Natural killer cell treated with Interleukin-12 subunit alpha and Interleukin-12 subunit beta and Interleukin-15 and Interleukin-18, amount 100 ng/mL, for 72 hours (primary cell): ENCODE measurements around the gene FRK. TPM values are rescaled to one million over a fixed set of nuclear protein-coding genes. Genes with fewer than 3 reads are reported as not detected.

Source experiments
- ATAC-seq, 2 donors: fragments of 150-1000 bp; cut with Tn5 transposase in 1 of 2; sonication (Bioruptor Pico), chemical (Tn5 transposase) in 1 of 2; 2 replicates each; pipeline ENCODE4 v1.10.0; 2021
- DNase-seq: peaks from one replicate; pipeline ENCODE4 v3.0.0; 2022; ENCODE audit warnings: low spot score
- H3K27ac Mint-ChIP-seq, 2 donors: 1 replicate in 1 of 2; 2 replicates in 1 of 2; pipeline ENCODE4 v1.8.0; 2022; ENCODE audit warnings: mixed read lengths in 2 of 2, mild to moderate bottlenecking in 1 of 2, moderate library complexity in 1 of 2
- H3K27me3 Mint-ChIP-seq, 2 donors: 1 replicate in 1 of 2; 2 replicates in 1 of 2; pipeline ENCODE4 v1.8.0; 2022; ENCODE audit warnings: mixed read lengths in 2 of 2
- H3K36me3 Mint-ChIP-seq: one replicate; pipeline ENCODE4 v1.8.0; 2022; ENCODE audit warnings: mixed read lengths
- H3K4me1 Mint-ChIP-seq, 2 donors: 1 replicate in 1 of 2; 2 replicates in 1 of 2; pipeline ENCODE4 v1.8.0; 2022; ENCODE audit warnings: low read depth in 2 of 2, mixed read lengths in 2 of 2, mild to moderate bottlenecking in 1 of 2
- H3K4me3 Mint-ChIP-seq: one replicate; pipeline ENCODE4 v1.8.0; 2022; ENCODE audit warnings: mixed read lengths
- H3K9me3 Mint-ChIP-seq: 2 replicates; pipeline ENCODE4 v1.8.0; 2022; ENCODE audit warnings: mixed read lengths
- total RNA-seq, 2 donors: library from RNA; stranded (reverse); gene quantifications; one replicate each; pipeline ENCODE4 v1.2.3, GENCODE V29; 2022

The FRK gene
- total RNA-seq, 2 donors from 2014 or later, result 0.02 TPM; not detected in 1

GRCh38 chr6:116036885-116037284, 23.8 kb downstream of the FRK start:
- no peaks in the 10 kb centered on the region for H3K36me3 Mint-ChIP-seq
- no peak overlapping the region for H3K27ac Mint-ChIP-seq
- ATAC-seq (no peak), DNase-seq (no peak)
- no peak overlapping the region for H3K4me3 Mint-ChIP-seq
- H3K27me3 Mint-ChIP-seq, result peaks cover 2 to 20% of the 10 kb centered on the region in 2 donors
- no peaks in the 10 kb centered on the region for H3K4me1 Mint-ChIP-seq
- no peaks in the 10 kb centered on the region for H3K9me3 Mint-ChIP-seq

- Mint-ChIP-seq H3K9me3 (no peaks in the 10 kb centered on the region), H3K27me3 (peaks cover 2 to 20% of the 10 kb centered on the region in 2 donors), H3K27ac (no peak overlapping the region), H3K4me1 (no peaks in the 10 kb centered on the region), H3K4me3 (no peak overlapping the region), H3K36me3 (no peaks in the 10 kb centered on the region)
- ATAC-seq, result no peak
- DNase-seq, result no peak
Observed at GRCh38 chr6:116036075-116036773, 24.5 kb downstream of the FRK start.

GRCh38 chr6:116035616-116036015, 25.1 kb downstream of the FRK start:
- no peak overlapping the region for H3K27ac Mint-ChIP-seq
- H3K4me1 Mint-ChIP-seq, result no peaks in the 10 kb centered on the region
- no peak overlapping the region for H3K4me3 Mint-ChIP-seq
- ATAC-seq, result no peak
- no peaks in the 10 kb centered on the region for H3K36me3 Mint-ChIP-seq
- no peaks in the 10 kb centered on the region for H3K9me3 Mint-ChIP-seq
- DNase-seq, result no peak
- peaks cover 2 to 20% of the 10 kb centered on the region in 2 donors for H3K27me3 Mint-ChIP-seq

GRCh38 chr6:116034327-116034726, 26.4 kb downstream of the FRK start:
- DNase-seq (no peak), ATAC-seq (no peak)
- Mint-ChIP-seq H3K4me1 (no peaks in the 10 kb centered on the region), H3K36me3 (no peaks in the 10 kb centered on the region), H3K27ac (no peak overlapping the region), H3K4me3 (no peak overlapping the region), H3K27me3 (peaks cover 2 to 23% of the 10 kb centered on the region in 2 donors), H3K9me3 (no peaks in the 10 kb centered on the region)

- Mint-ChIP-seq H3K4me1 (no peaks in the 10 kb centered on the region), H3K9me3 (no peaks in the 10 kb centered on the region), H3K27ac (no peak overlapping the region), H3K27me3 (peaks cover 2 to 28% of the 10 kb centered on the region in 2 donors), H3K4me3 (no peak overlapping the region), H3K36me3 (no peaks in the 10 kb centered on the region)
- ATAC-seq (no peak), DNase-seq (no peak)
Observed at GRCh38 chr6:116033687-116034303, 26.9 kb downstream of the FRK start.

GRCh38 chr6:116030770-116031169, 29.9 kb downstream of the FRK start:
- no peak for DNase-seq
- no peaks in the 10 kb centered on the region for H3K9me3 Mint-ChIP-seq
- H3K4me1 Mint-ChIP-seq, result no peaks in the 10 kb centered on the region
- peaks cover 2 to 24% of the 10 kb centered on the region in 2 donors for H3K27me3 Mint-ChIP-seq
- H3K27ac Mint-ChIP-seq, result no peak overlapping the region
- H3K36me3 Mint-ChIP-seq, result no peaks in the 10 kb centered on the region
- no peak overlapping the region for H3K4me3 Mint-ChIP-seq
- ATAC-seq, result no peak

GRCh38 chr6:116029535-116029934, 31.2 kb downstream of the FRK start:
- no peak for ATAC-seq
- Mint-ChIP-seq H3K4me1 (no peaks in the 10 kb centered on the region), H3K27me3 (peaks cover 2 to 21% of the 10 kb centered on the region in 2 donors)

GRCh38 chr6:116028233-116028632, 32.5 kb downstream of the FRK start:
- Mint-ChIP-seq H3K27me3 (peaks cover 0 to 15% of the 10 kb centered on the region in 2 donors), H3K9me3 (no peaks in the 10 kb centered on the region), H3K36me3 (no peaks in the 10 kb centered on the region), H3K4me3 (no peak overlapping the region), H3K4me1 (no peaks in the 10 kb centered on the region), H3K27ac (no peak overlapping the region)
- no peak for DNase-seq
- ATAC-seq, result no peak

More at GRCh38 chr6:116029535-116029934, 31.2 kb downstream of the FRK start:
- no peak overlapping the region for H3K27ac Mint-ChIP-seq
- DNase-seq, result no peak
- H3K36me3 Mint-ChIP-seq, result no peaks in the 10 kb centered on the region
- H3K9me3 Mint-ChIP-seq, result no peaks in the 10 kb centered on the region
- H3K4me3 Mint-ChIP-seq, result no peak overlapping the region

GRCh38 chr6:116027801-116028200, 32.9 kb downstream of the FRK start:
- H3K4me1 Mint-ChIP-seq, result no peaks in the 10 kb centered on the region
- H3K27me3 Mint-ChIP-seq, result peaks cover 0 to 15% of the 10 kb centered on the region in 2 donors
- no peaks in the 10 kb centered on the region for H3K36me3 Mint-ChIP-seq
- H3K9me3 Mint-ChIP-seq, result no peaks in the 10 kb centered on the region
- no peak for DNase-seq
- no peak overlapping the region for H3K27ac Mint-ChIP-seq
- ATAC-seq, result no peak
- H3K4me3 Mint-ChIP-seq, result no peak overlapping the region

- ATAC-seq (no peak), DNase-seq (no peak)
- H3K27ac Mint-ChIP-seq, result no peak overlapping the region
- H3K36me3 Mint-ChIP-seq, result no peaks in the 10 kb centered on the region
- no peaks in the 10 kb centered on the region for H3K9me3 Mint-ChIP-seq
- peaks cover 0 to 17% of the 10 kb centered on the region in 2 donors for H3K27me3 Mint-ChIP-seq
- H3K4me1 Mint-ChIP-seq, result no peaks in the 10 kb centered on the region
- no peak overlapping the region for H3K4me3 Mint-ChIP-seq
Observed at GRCh38 chr6:116025405-116025804, 35.3 kb downstream of the FRK start.

GRCh38 chr6:116022841-116023445, 37.7 kb downstream of the FRK start:
- H3K27ac Mint-ChIP-seq, result no peak overlapping the region
- ATAC-seq, result no peak
- no peaks in the 10 kb centered on the region for H3K9me3 Mint-ChIP-seq
- no peak overlapping the region for H3K4me3 Mint-ChIP-seq
- no peak for DNase-seq
- H3K27me3 Mint-ChIP-seq, result peaks cover 6 to 19% of the 10 kb centered on the region in 2 donors
- H3K36me3 Mint-ChIP-seq, result no peaks in the 10 kb centered on the region
- H3K4me1 Mint-ChIP-seq, result no peaks in the 10 kb centered on the region

- peaks cover 12 to 13% of the 10 kb centered on the region in 2 donors for H3K27me3 Mint-ChIP-seq
- ATAC-seq (no peak), DNase-seq (no peak)
- no peaks in the 10 kb centered on the region for H3K9me3 Mint-ChIP-seq
- no peak overlapping the region for H3K4me3 Mint-ChIP-seq
- no peaks in the 10 kb centered on the region for H3K4me1 Mint-ChIP-seq
- no peaks in the 10 kb centered on the region for H3K36me3 Mint-ChIP-seq
- H3K27ac Mint-ChIP-seq, result no peak overlapping the region
Observed at GRCh38 chr6:116020738-116021137, 40.0 kb downstream of the FRK start.

- Mint-ChIP-seq H3K36me3 (no peaks in the 10 kb centered on the region), H3K4me1 (no peaks in the 10 kb centered on the region), H3K27ac (no peak overlapping the region), H3K4me3 (no peak overlapping the region), H3K27me3 (peaks cover 18 to 19% of the 10 kb centered on the region in 2 donors), H3K9me3 (no peaks in the 10 kb centered on the region)
- DNase-seq (no peak), ATAC-seq (no peak)
Observed at GRCh38 chr6:116019428-116019827, 41.3 kb downstream of the FRK start.

GRCh38 chr6:116018976-116019375, 41.7 kb downstream of the FRK start:
- ATAC-seq, result no peak
- DNase-seq, result no peak
- no peak overlapping the region for H3K27ac Mint-ChIP-seq
- H3K27me3 Mint-ChIP-seq, result peaks cover 20 to 23% of the 10 kb centered on the region in 2 donors
- no peaks in the 10 kb centered on the region for H3K9me3 Mint-ChIP-seq
- no peaks in the 10 kb centered on the region for H3K4me1 Mint-ChIP-seq
- no peak overlapping the region for H3K4me3 Mint-ChIP-seq
- H3K36me3 Mint-ChIP-seq, result no peaks in the 10 kb centered on the region
